ENCODE data around the gene CFAP61. TPM values are rescaled to one million over a fixed set of nuclear protein-coding genes. Genes with fewer than 3 reads are reported as not detected.

CFAP61 gene
- total and polyA plus RNA-seq, 9 of the 15 experiments (the other 6 are each of a cell fraction or from before 2014, with no cell fraction given) = 0.11 TPM; not detected in 8

- H3K36me3 ChIP-seq (ENCODE audit: control insufficient read depth, insufficient read depth, low read length) = peaks cover 94% of the 10 kb centered on the region
- H4K20me1 ChIP-seq (replicated peaks; ENCODE audit: control insufficient read depth, insufficient read depth, low read length) = no peaks in the 10 kb centered on the region
- no peak overlapping the region for H3K4me3 ChIP-seq
- no peak overlapping the region for H2AFZ ChIP-seq (ENCODE audit: low read depth, low read length)
- no peaks in the 10 kb centered on the region for H3K9me1 ChIP-seq (ENCODE audit: control insufficient read depth, insufficient read depth, low read length)
- no peaks in the 10 kb centered on the region for H3K27me3 ChIP-seq (ENCODE audit: control insufficient read depth in 2 of 2, insufficient read depth in 2 of 2, low read length in 2 of 2)
- BruUV-seq (replicated peaks) = no TSS peak
- H3K9ac ChIP-seq (ENCODE audit: insufficient read depth in 1 of 2, low read depth in 2 of 2, low read length in 2 of 2) = no peak overlapping the region
- 88% methylated on average over 3 of the region's 3 CpGs for WGBS (ENCODE audit: insufficient coverage, low coverage, missing lambda C conversion rate)
- H3K4me1 ChIP-seq (replicated peaks in 1 of 2; ENCODE audit: control insufficient read depth in 2 of 2, insufficient read depth in 2 of 2, low read length in 2 of 2) = no peaks in the 10 kb centered on the region
- H3K4me2 ChIP-seq (ENCODE audit: insufficient read depth, low read length) = no peak overlapping the region
- POLR2A ChIA-PET = no interaction called here
- H3K9me3 ChIP-seq (replicated peaks; ENCODE audit: control insufficient read depth, insufficient read depth, low read depth, low read length) = no peaks in the 10 kb centered on the region
- intact Hi-C loops (cut with micrococcal nuclease) = no loop called here
- ATAC-seq = no peak
- H3K27ac ChIP-seq (ENCODE audit: extremely low read depth, low read depth, low read length) = no peak overlapping the region
- no peak for DNase-seq (ENCODE audit: extremely low read depth in 1 of 4, low spot score in 3 of 4)
- CTCF ChIA-PET (ENCODE audit: low intra/inter-chr PET ratio) = no interaction called here
- no peak for FAIRE-seq
- in situ Hi-C loops (cut with MboI) = no loop called here
- H3K79me2 ChIP-seq (ENCODE audit: control insufficient read depth, insufficient read depth, low read length) = no peaks in the 10 kb centered on the region
- no peak for TF ChIP-seq E2F3 (CRISPR knock-in tag; IDR thresholded peaks at IDR 0.05)
- TF ChIP-seq ZNF184 (CRISPR knock-in tag; IDR thresholded peaks at IDR 0.05) = no peak
- TF ChIP-seq ZNF695 (CRISPR knock-in tag; IDR thresholded peaks at IDR 0.05) = no peak
- no peak for TF ChIP-seq NR0B1 (IDR thresholded peaks at IDR 0.05; ENCODE audit: partially characterized antibody)
- TF ChIP-seq ZNF217 (CRISPR knock-in tag; IDR thresholded peaks at IDR 0.05) = no peak
- no peak for TF ChIP-seq ZKSCAN1 (IDR thresholded peaks at IDR 0.05; ENCODE audit: low read depth, low read length)
- no peak for TF ChIP-seq ZNF449 (CRISPR knock-in tag; IDR thresholded peaks at IDR 0.05)
- no peak for TF ChIP-seq CEBPB (tag; IDR thresholded peaks at IDR 0.05)
- no peak for TF ChIP-seq PURB (CRISPR knock-in tag; IDR thresholded peaks at IDR 0.05; ENCODE audit: low read depth)
- no peak for TF ChIP-seq CREB3 (tag; conservative IDR thresholded peaks at IDR 0.05; ENCODE audit: low read depth)
- TF ChIP-seq CHD2 (IDR thresholded peaks at IDR 0.05; ENCODE audit: low read depth, low read length) = no peak
- no peak for TF ChIP-seq ZNF224 (CRISPR knock-in tag; IDR thresholded peaks at IDR 0.05)
- no peak for TF ChIP-seq ILF3 (IDR thresholded peaks at IDR 0.05; ENCODE audit: borderline replicate concordance)
- no peak for TF ChIP-seq CEBPG (CRISPR knock-in tag; IDR thresholded peaks at IDR 0.05)
- TF ChIP-seq CEBPG (tag; conservative IDR thresholded peaks at IDR 0.05 in 1 of 2, IDR thresholded peaks at IDR 0.05 in 1 of 2) = no peak
- TF ChIP-seq MAX (CRISPR knock-in tag; IDR thresholded peaks at IDR 0.05) = no peak
- TF ChIP-seq PBX2 (CRISPR knock-in tag; IDR thresholded peaks at IDR 0.05; ENCODE audit: low read depth) = no peak
- TF ChIP-seq PBX2 (tag; conservative IDR thresholded peaks at IDR 0.05; ENCODE audit: low read depth) = no peak
Measured at GRCh38 chr20:20036756-20037155, 15.6 kb upstream of the CFAP61 start.
